Epithelial cell of proximal tubule (primary cell): ENCODE results near the gene YWHAG. TPM values are rescaled to one million over a fixed set of nuclear protein-coding genes. Genes with fewer than 3 reads are reported as not detected.

Source experiments
- DNase-seq: peaks from one replicate; pipeline ENCODE4 v3.0.0-alpha.2; 2011; ENCODE audit warnings: low read depth
- H3K4me3 ChIP-seq: 2 replicates; pipeline ENCODE4 v1.5.1; 2011; ENCODE audit warnings: low read depth, mild to moderate bottlenecking, low read length
- total RNA-seq: library from RNA; depleted of rRNA; stranded (reverse); fragments of >200 nt; gene quantifications from 2 replicates; pipeline ENCODE4 v1.2.3, GENCODE V29; 2015
- TF ChIP-seq, protein P1 (sequence below): conservative IDR thresholded peaks from 2 replicates; pipeline ENCODE4 v1.5.1; 2012; ENCODE audit warnings: low read depth, mild to moderate bottlenecking, low read length

YWHAG gene
- total RNA-seq, 1 donor from 2014 or later, result 74.7 TPM

DNA sequence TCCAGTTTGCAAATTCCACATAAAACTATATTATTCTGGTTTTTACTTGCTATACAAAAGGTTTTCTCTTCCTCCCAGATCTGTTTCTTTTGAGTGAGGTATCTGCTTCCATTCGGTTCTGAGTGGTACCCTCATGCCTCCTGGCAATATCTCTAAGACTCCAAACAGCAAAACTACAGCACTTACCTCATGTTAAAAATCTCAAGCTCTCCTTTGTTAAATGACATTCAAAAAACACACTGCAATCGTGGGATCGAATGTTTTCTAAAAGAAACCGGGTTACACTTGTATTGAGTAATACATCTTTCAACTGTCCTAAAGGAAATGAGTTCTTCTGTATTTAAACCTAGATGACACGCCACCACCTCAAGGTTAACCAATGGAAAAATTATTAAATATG is 11.1 kb downstream of the YWHAG start:
- DNase-seq, result no peak
- TF ChIP-seq, protein P1, sequence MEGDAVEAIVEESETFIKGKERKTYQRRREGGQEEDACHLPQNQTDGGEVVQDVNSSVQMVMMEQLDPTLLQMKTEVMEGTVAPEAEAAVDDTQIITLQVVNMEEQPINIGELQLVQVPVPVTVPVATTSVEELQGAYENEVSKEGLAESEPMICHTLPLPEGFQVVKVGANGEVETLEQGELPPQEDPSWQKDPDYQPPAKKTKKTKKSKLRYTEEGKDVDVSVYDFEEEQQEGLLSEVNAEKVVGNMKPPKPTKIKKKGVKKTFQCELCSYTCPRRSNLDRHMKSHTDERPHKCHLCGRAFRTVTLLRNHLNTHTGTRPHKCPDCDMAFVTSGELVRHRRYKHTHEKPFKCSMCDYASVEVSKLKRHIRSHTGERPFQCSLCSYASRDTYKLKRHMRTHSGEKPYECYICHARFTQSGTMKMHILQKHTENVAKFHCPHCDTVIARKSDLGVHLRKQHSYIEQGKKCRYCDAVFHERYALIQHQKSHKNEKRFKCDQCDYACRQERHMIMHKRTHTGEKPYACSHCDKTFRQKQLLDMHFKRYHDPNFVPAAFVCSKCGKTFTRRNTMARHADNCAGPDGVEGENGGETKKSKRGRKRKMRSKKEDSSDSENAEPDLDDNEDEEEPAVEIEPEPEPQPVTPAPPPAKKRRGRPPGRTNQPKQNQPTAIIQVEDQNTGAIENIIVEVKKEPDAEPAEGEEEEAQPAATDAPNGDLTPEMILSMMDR, result no peak
- H3K4me3 ChIP-seq, result no peak overlapping the region

DNA sequence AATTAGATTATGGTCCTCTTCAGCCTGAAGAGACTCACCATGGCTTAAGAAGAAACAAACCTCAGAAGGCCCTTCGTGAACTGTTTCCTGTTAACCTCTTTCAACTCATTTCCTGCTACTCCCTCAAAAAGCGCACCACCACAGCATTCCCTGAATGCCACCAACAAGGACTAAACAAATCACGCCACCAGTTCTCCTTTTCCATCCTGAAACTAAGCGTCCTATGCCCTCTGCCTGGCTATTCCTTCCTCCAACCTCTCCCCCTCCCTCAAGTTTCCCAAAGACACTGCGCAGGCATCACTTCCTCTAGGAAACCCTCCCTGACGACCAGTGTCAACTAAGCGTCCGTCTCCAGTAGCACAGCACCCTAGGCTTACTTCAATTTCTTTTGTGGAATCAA is 12.0 kb downstream of the YWHAG start:
- TF ChIP-seq, protein P1, result no peak
- H3K4me3 ChIP-seq, result no peak overlapping the region
- no peak for DNase-seq

DNA sequence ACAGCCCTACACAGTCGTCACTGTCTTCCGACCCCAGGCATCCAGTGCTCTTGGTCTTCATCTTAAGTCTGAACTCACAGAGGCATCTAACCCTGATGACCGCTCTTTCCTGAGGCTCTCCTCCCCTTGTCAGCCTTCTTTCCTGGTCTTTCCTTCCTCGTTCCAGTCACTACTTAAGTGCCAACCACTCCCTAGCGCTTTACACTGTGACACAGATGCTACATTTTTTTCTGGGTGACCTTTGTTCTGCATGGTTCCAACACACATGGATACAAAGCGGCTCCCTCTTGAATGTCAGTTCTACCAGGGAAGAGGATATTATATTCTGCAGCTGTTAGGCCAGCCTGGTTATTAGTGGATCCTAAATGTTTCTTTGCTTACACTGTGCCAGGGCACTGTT is 12.7 kb downstream of the YWHAG start:
- DNase-seq, result no peak
- TF ChIP-seq, protein P1, result no peak

GRCh38 chr7:76343931-76344321 is 14.9 kb downstream of the YWHAG start:
- H3K4me3 ChIP-seq, result no peak overlapping the region
- DNase-seq, result no peak
- TF ChIP-seq, protein P1, result no peak

More for the DNA sequence above, 12.7 kb downstream of the YWHAG start:
- no peak overlapping the region for H3K4me3 ChIP-seq

DNA sequence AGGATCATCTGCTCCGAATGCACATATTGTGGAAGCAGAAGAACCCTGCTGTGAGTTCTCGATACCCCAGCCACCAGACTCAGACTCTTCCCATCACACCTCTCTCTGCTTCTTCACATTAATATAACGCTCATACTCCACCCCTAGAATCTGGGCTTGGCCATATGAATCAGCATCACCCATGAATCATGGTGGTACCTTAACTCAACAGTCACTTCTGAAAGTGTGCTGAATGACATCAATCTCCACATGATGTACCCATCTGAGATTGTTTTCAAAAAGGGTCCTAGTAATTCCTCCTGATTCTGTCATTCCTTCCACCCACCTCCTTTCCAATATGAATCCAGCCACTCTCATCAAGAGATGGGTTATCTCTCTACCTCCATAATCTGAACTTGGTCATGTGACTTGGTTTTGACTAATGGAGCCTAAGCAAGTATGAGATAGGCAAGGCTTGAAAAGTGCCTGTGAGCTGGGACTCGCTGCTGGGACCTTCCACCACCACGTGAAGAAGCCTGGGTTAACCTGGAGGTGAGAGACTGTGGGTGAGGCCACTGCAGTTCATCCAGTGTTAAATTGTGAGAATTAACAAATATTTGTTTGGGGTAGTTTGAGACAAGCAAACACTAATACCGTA is 15.4 kb downstream of the YWHAG start:
- H3K4me3 ChIP-seq, result no peak overlapping the region
- TF ChIP-seq, protein P1, result no peak
- DNase-seq, result no peak

GRCh38 chr7:76342222-76342621 is 16.6 kb downstream of the YWHAG start:
- no peak for DNase-seq
- TF ChIP-seq, protein P1, result no peak
- H3K4me3 ChIP-seq, result no peak overlapping the region

DNA sequence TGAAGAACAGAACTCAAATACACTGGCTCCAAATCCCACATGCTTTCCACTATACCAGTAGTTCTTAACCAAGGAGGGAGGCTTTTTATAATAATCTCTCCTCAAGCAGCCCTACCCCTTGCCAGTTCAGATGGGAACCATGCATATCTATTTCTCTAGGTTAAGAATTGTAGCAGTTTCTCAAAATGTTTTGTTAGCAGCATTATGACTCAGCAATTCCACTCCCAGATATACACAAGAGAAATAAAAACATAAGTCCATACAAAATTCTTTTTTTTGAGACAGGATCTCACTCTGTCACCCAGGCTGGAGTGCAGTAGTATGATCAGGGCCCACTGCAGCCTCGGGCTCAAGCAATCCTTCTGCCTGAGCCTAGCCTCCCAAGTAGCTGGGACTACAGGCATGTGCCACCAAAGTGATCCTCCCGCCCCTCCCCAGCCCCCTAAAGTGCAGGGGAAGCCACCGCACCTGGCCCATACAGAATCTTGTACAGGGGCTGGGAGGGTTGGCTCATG is 18.1 kb downstream of the YWHAG start:
- TF ChIP-seq, protein P1, result no peak
- H3K4me3 ChIP-seq, result no peak overlapping the region
- no peak for DNase-seq
